ENCODE measurements around the gene CEP170B.
A peak's percentile ranks its signal among the peaks of the same experiment; 100 is the strongest.
"Not testable (repeated sequence)": the region's sequence is repeated elsewhere in the genome, so short reads cannot be mapped to it uniquely, and the experiment has no call there.

Gene CEP170B

GRCh38 chr14:104865081-104865630, at the start of gene CEP170B:
Gene CEP170B, plus strand, starts transcription at chr14:104865268. Its CDS starts 3,183 bp downstream, at chr14:104868451.
- DNase-seq, result no peak

GRCh38 chr14:104816616-104816884, 48.5 kb upstream of the CEP170B start:
- DNase-seq, result no peak

DNA sequence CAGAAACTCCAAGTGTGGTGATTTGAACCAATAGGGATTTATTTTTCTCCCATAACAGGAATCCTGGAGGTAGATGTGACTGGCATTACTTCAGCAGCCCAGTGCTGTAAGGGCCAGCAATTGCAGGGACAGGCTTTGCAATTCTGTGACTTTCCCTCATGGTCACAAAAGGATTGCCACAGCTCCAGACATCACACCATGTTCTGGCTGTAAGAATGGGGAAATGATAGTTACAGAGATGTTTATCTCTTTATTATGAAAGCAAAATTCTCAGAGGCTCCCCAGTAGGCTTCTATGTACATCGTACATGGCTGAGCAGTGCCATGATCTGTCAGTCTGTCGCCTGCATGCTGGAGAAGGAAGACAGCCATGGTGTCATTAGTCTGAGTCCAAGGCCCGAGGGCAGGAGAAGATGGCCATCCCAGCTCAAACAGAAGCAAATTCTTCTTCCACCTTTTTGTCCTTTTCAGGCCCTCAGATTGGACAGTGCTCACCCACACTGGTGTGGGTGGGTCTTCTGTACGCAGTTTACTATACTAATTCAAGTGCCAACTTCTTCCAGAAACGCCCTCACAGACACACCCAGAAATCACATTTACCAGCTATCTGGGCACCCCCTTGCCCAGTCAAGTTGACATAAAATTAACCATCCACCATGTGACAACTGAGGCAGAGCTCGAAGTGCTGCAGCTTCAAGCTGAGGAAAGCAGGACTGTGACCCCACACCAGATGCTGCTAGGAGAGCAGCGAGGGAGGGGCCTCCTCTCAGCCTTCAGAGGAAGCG, 46.9 kb upstream of the CEP170B start:
- DNase-seq, result no peak

- DNase-seq, result no peak
These were observed 46.3 kb upstream of the CEP170B start for GRCh38 chr14:104818714-104819161.

DNA sequence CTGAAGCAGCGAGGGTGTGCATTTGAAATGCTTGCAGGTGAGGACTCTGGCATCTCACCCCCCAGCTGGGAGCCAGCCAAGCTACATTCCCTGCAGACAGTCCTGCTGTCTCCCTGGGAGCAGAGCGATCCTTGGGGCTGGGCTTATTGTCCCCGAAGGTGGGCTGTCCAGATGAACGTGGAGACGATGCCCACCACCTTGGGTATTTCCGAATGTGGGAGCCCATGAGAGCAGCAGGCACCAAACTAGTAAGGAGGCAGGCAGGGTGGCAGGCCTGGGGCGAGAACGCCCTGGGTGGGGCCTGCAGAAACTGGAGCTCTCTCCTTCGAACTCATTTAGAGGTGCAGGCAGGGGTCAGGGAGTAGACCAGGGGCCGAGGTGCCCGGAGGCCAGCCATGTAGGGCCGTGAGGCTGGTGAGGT, 45.7 kb upstream of the CEP170B start:
- no peak for DNase-seq

DNA sequence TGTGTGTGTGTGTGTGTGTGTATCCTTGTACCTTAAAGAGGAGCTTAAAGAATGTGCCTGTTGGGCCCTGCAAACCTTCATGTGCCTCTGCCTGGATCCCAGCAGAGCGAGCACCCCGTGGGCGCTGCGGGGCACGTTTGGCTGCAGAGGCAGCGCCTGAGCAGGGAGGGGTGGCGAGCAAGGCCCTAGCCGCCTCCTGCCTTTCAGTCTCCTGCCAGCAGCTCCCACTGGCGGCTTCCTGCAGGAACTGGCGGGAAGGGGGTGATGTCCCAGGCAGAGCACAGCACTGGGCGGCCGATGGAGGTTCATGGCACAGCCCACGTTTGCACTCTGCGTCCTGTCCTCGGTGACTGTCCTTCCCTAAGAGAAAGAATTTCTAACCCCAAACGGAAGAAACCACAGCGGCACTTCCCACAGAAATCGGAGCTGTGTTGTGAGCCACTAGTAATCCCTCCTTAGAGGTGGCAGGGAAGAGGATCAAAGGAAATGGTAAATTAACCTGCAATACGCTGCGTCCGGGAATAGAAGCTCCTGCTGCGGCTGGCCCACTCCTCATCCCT, 44.3 kb upstream of the CEP170B start:
- peak; percentile 84 for DNase-seq

DNA sequence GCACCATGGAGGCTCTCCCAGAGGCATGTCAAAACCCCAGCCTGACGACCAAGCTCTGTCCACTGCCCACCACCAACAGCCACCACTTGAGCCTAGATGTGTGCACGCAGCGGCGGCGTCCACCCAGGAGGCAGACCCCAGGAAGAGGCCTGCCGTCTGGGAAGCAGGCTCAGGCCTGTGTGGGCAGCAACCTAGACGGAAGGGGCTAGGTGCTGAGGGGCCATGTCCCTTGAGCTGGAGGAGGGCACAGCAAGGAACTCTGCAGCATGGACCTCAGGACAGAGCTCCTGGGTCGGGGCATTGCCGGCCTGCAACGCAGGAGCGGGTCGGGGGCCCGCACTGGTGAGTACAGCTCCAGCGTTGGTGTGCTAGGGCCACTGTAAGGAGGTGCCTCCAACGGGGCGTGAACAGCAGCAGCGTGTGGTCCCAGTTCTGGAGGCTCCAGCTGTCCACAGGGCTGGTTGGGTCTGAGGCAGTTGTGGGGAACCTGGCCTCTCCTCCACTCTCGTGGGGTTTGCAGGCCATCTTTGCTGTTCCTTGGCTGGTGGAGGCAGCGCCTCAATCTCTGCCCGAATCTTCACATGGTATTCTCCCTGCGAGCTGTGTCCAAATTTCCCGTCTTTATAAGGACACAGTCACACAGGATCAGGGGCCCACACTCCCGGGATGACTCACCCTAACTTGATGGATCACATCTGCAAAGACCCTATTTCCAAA, 43.7 kb upstream of the CEP170B start:
- no peak for DNase-seq

DNA sequence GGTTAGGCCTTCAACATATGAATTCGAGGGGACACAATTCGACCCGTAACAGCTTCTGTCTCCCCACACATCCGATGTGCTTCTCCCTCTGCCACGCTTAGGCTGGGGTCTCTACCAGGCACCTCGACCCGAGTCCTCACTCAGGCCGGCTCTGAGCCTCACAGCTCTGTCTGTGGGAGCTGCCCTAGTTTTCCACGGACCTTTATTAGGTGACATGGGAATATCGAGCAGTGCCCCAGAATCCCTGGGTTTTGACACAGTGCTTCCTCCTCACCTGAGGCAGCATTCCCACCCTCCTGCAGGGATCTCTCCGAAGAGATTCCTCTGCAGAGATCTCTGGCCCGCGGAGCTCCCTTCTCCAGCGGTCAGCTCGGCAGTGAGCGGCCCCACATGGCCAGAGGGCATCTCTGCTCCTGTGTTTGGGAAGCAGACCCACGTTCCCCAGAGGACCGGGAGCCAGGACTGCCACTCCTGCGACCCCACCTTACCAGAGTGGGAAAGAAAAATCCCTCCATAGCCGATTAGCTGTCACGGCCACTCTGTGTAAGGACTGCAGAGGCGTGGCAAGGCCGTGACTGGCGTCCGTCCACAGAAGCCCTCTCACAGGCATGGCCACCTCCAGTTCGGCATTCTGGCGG, 43.0 kb upstream of the CEP170B start:
- DNase-seq, result no peak

- no peak for DNase-seq
These were observed 42.0 kb upstream of the CEP170B start for GRCh38 chr14:104822821-104823615.

DNA sequence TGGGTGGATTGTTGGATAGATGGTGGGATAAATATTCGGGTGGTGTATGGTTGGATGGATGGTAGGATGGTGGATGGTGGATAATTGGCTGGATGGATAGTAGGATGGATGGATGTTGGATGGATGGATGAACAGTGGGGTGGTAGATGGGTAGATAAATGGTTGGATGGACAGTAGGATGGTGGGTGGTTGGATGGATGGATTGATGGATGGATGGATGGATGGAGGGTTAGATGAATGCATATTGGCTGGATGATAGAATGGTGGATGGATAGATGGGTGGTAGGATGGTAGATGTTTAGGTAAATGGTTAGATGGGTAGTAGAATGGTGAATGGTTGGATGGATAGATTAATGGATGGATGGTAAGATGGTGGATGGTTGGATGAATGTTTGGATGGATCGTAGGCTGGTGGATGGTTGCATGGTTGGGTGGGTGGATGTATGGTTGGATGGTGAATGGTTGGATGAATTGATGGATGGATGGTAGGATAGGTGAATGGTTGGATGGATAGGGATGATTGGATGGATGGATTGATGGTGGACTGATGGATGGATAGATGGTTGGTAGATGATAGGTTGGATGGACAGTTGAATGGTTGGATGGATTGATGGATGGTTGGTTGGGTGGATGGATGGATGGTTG, 40.6 kb upstream of the CEP170B start:
- no peak for DNase-seq

- DNase-seq, result peak; percentile 83
These were observed 38.7 kb upstream of the CEP170B start for GRCh38 chr14:104826189-104826860.

GRCh38 chr14:104826861-104827176, 38.2 kb upstream of the CEP170B start:
- DNase-seq, result no peak

DNA sequence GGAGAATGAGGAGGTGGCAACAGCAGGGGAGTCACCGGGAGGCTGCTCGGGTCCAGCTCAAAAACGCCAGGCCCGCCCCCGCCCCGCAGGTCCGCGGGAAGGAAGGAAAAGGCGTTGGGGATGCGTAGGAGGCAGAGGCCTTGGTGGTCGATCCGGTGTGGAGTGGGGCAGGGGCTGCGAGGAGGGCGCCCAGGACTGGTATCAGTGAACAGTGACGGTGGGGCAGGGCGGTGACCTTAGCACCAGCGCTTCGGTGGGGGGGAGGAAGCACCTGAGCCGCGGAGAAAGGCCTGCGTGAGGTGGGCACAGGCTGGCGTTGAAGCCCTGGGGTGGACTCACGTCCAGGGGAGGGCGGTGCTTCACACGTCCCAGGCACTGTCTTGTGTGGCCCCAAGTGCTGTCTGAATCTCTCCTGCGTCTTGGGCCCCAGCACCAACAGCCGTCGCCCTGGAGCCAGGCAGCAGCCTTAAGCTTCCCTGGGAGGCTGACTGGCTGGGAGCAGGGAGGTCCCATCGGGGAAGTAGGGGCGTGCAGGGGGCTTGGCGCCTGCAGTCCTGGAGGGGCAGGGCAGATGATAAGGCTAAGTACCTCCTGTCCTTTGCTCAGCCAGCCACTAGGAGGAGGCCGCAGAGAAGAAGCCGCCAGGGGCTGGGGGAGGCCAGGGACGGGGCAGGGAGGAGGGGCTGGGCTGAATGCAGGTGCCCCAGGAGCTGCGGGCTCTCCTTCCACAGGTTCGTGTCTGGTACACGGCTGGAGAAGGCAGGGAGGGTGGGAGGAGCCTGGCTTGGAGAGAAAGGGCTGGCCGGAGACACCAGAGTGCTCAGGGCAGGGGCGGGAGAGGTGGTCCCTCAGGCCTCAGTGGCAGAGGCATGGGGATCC, 37.7 kb upstream of the CEP170B start:
- no peak for DNase-seq

GRCh38 chr14:104830781-104831180, 34.3 kb upstream of the CEP170B start:
- no peak for DNase-seq

DNA sequence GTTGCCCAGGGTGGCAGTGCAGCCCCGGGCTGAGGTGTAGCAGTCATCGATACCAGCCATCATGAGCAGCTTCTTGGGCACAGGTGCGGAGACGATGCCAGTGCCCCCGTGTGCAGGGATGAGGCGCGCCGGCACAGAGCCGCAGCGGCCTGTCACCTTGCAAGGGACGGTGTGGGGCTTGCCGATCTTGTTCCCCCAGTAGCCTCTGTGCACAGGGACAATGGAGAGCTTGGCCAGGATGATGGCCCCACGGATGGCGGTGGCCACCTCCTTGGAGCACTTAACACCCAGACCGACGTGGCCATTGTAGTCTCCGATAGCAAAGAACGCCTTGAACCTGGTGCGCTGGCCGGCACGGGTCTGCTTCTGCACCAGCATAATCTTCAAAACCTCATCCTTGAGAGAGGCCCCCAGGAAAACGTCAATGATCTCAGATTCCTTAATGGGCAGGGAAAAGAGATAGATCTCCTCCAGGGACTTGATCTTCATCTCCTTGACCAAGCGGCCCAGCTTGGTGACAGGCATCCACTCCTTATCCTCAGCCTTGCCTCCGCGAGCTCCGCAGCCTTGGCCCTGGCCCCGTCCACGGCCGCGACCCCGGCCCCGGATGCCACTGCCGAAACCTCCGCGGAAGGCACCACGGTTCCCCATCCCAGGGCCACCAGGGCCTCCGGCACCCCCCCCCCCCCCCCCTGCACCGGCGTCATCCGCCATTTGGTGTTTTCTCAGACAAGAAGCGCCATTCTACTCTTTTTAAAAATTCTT, 28.7 kb upstream of the CEP170B start:
- DNase-seq, result not testable (repeated sequence)

DNA sequence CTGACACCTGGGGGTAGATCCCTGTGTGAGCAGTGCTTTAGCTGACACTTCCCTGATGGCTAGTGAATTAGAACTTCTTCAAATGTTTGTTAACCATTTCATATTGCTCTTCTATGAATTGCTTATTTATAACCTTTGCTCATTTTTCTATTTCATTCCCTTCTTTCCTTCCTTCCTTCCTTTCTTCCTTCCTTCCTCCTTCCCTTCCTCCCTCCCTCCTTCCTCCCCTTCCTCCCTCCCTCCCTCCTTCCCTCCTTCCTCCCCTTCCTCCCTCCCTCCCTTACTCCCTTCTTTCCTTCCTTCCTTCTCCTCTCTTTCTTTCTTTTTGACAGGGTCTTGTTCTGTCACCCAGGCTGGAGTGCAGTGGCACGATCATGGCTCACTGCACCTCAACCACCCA, 23.3 kb upstream of the CEP170B start:
- no peak for DNase-seq

- DNase-seq, result no peak
These were observed 22.1 kb upstream of the CEP170B start for GRCh38 chr14:104843006-104843405.

DNA sequence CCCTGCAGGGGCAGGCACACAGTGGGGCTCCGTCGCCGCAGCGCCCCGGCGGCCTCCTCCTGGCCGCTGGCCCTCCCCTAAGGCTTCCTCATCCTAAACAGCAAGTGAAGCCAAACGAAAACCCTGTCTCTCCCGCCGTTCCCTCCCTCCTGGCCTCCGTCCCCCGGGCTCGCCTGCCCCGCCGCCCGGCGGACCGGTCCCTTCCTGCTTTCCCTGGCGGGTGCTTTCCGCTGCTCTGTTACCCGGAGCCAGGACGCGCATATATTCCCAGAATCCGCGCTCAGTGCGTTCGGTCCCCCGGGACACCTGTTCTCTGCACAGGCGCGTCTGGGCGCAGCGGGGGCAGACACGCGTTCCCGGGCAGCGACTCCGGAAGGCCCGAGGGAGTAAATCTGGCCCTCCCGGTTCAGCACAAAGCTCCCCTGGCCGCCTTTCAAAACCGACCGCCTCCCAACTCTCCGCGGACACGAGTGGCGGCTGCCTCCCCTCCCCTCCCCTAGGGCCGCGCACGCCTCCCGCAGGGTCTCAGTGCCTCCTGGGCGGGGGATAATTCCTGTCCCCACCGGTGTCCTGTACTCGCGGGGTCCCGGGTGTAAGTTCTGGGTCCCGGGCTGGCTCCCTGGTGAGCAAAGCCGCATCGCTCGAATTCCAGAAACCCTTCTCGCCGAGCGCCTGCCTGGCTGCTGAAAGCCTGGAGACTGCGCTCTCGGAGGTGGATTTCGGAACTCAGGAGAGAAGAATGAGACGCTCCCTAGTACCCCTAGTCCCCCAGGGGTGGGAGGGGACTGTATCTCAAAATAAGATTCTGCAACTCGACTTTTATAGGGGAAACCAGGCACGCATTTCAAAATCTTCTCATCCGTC, 21.4 kb upstream of the CEP170B start:
- DNase-seq, result peak; percentile 34
